ENCODE measurements around the gene CARMIL3. TPM values are rescaled to one million over a fixed set of nuclear protein-coding genes. Genes with fewer than 3 reads are reported as not detected.

The CARMIL3 gene
- total RNA-seq, 1 donor from 2014 or later = 0.60 TPM

GRCh38 chr14:24059841-24060388 lies 8.1 kb downstream of the CARMIL3 start:
- H3K4me1 Mint-ChIP-seq (ENCODE audit: low read depth) = no peaks in the 10 kb centered on the region
- H3K4me3 Mint-ChIP-seq (ENCODE audit: unreplicated experiment) = no peak overlapping the region
- no peaks in the 10 kb centered on the region for H3K9me3 Mint-ChIP-seq (ENCODE audit: low read depth)
- H3K27ac Mint-ChIP-seq (ENCODE audit: unreplicated experiment) = no peak overlapping the region
- no peak for DNase-seq (ENCODE audit: low spot score)
- H3K27me3 Mint-ChIP-seq (ENCODE audit: low read depth) = peaks cover 15% of the 10 kb centered on the region
- no peak for TF ChIP-seq CTCF (IDR thresholded peaks at IDR 0.05)
- H3K36me3 Mint-ChIP-seq (ENCODE audit: low read depth) = no peaks in the 10 kb centered on the region

- no peaks in the 10 kb centered on the region for H3K4me1 Mint-ChIP-seq (ENCODE audit: low read depth)
Measured at GRCh38 chr14:24060443-24060842, 8.6 kb downstream of the CARMIL3 start.

GRCh38 chr14:24060984-24061913 lies 9.4 kb downstream of the CARMIL3 start:
- H3K27ac Mint-ChIP-seq (ENCODE audit: unreplicated experiment) = no peak overlapping the region
- TF ChIP-seq CTCF (IDR thresholded peaks at IDR 0.05) = no peak
- DNase-seq (ENCODE audit: low spot score) = no peak
- no peak overlapping the region for H3K4me3 Mint-ChIP-seq (ENCODE audit: unreplicated experiment)
- peaks cover 16% of the 10 kb centered on the region for H3K27me3 Mint-ChIP-seq (ENCODE audit: low read depth)
- no peaks in the 10 kb centered on the region for H3K4me1 Mint-ChIP-seq (ENCODE audit: low read depth)
- H3K36me3 Mint-ChIP-seq (ENCODE audit: low read depth) = no peaks in the 10 kb centered on the region
- no peaks in the 10 kb centered on the region for H3K9me3 Mint-ChIP-seq (ENCODE audit: low read depth)

More at GRCh38 chr14:24060443-24060842, 8.6 kb downstream of the CARMIL3 start:
- Mint-ChIP-seq H3K9me3 (ENCODE audit: low read depth) (no peaks in the 10 kb centered on the region), H3K36me3 (ENCODE audit: low read depth) (no peaks in the 10 kb centered on the region), H3K4me3 (ENCODE audit: unreplicated experiment) (no peak overlapping the region), H3K27me3 (ENCODE audit: low read depth) (peaks cover 15% of the 10 kb centered on the region), H3K27ac (ENCODE audit: unreplicated experiment) (no peak overlapping the region)
- TF ChIP-seq CTCF (IDR thresholded peaks at IDR 0.05) = no peak
- DNase-seq (ENCODE audit: low spot score) = no peak

GRCh38 chr14:24062216-24062980 lies 10.6 kb downstream of the CARMIL3 start:
- H3K9me3 Mint-ChIP-seq (ENCODE audit: low read depth) = no peaks in the 10 kb centered on the region
- DNase-seq (ENCODE audit: low spot score) = no peak
- no peak overlapping the region for H3K4me3 Mint-ChIP-seq (ENCODE audit: unreplicated experiment)
- no peak overlapping the region for H3K27ac Mint-ChIP-seq (ENCODE audit: unreplicated experiment)
- peaks cover 14% of the 10 kb centered on the region for H3K27me3 Mint-ChIP-seq (ENCODE audit: low read depth)
- no peaks in the 10 kb centered on the region for H3K36me3 Mint-ChIP-seq (ENCODE audit: low read depth)
- no peaks in the 10 kb centered on the region for H3K4me1 Mint-ChIP-seq (ENCODE audit: low read depth)
- TF ChIP-seq CTCF (IDR thresholded peaks at IDR 0.05) = no peak

- Mint-ChIP-seq H3K27me3 (ENCODE audit: low read depth) (peaks cover 14% of the 10 kb centered on the region), H3K27ac (ENCODE audit: unreplicated experiment) (no peak overlapping the region), H3K4me1 (ENCODE audit: low read depth) (no peaks in the 10 kb centered on the region), H3K36me3 (ENCODE audit: low read depth) (no peaks in the 10 kb centered on the region), H3K4me3 (ENCODE audit: unreplicated experiment) (no peak overlapping the region), H3K9me3 (ENCODE audit: low read depth) (no peaks in the 10 kb centered on the region)
- DNase-seq (ENCODE audit: low spot score) = no peak
- no peak for TF ChIP-seq CTCF (IDR thresholded peaks at IDR 0.05)
Measured at GRCh38 chr14:24063263-24063836, 11.5 kb downstream of the CARMIL3 start.

Data from chondrocyte (in vitro differentiated cells).